K562 (cell line): Measurements from ENCODE around the gene TWIST1. TPM values are rescaled to one million over a fixed set of nuclear protein-coding genes. Genes with fewer than 3 reads are reported as not detected.

ENCODE experiments used
- ATAC-seq: fragments of 200-7000 bp; cut with Tn5 transposase; 3 replicates; pipeline ENCODE4 v1.9.1; 2020; ENCODE audit warnings: moderate library complexity
- BruUV-seq: library from RNA; stranded (reverse); fragments of 400-500 nt; replicated peaks from 2 replicates; lab custom pipeline; 2021; lab: Mats Ljungman, UMichigan
- CTCF ChIA-PET: fragments of 300-600 bp; formaldehyde crosslinking; extraction: SDS; loops from one replicate; lab custom pipeline; 2021; ENCODE audit warnings: low intra/inter-chr PET ratio; lab: Yijun Ruan, JAX
- POLR2A ChIA-PET: fragments of 300-600, 350-650 bp; sonication (Branson Sonifier 250); formaldehyde crosslinking; extraction: SDS; loops from one replicate; lab custom pipeline; 2021; ENCODE audit warnings: antibody characterized with exemption, inconsistent platforms; lab: Yijun Ruan, JAX
- DNase-seq, 4 experiments: peaks; one replicate each; pipeline versions ENCODE4 v3.0.0 to v3.0.0-alpha.2; 2011 to 2018; ENCODE audit warnings: low spot score in 3 of 4, mixed read lengths in 3 of 4; ENCODE audit errors: extremely low read depth in 1 of 4
- FAIRE-seq: peaks from 2 replicates; lab custom pipeline; 2011; peaks lifted over from hg19 to GRCh38; lab: Jason Lieb, UNC
- H2AFZ ChIP-seq: 2 replicates; pipeline ENCODE4 v1.6.0; 2011; ENCODE audit warnings: low read depth, low read length, control low read depth, inconsistent platforms
- H3K27ac ChIP-seq: fragments of 200-600 bp; 3 replicates; pipeline ENCODE4 v1.8.0; 2011; ENCODE audit warnings: low read depth, mild to moderate bottlenecking, control low read depth, inconsistent platforms, low read length, moderate library complexity, mixed read lengths; ENCODE audit errors: extremely low read depth
- H3K27me3 ChIP-seq, 2 experiments: fragments of 300-600 bp in 1 of 2; 2 replicates in 1 of 2; 3 replicates in 1 of 2; pipeline versions ENCODE4 v1.6.0 to v1.8.0; 2011; ENCODE audit warnings: inconsistent platforms in 2 of 2, low read length in 2 of 2, mild to moderate bottlenecking in 1 of 2, mixed read lengths in 1 of 2, moderate library complexity in 1 of 2; ENCODE audit not compliant: control insufficient read depth in 2 of 2, insufficient read depth in 2 of 2
- H3K36me3 ChIP-seq: fragments of 300-600 bp; 3 replicates; pipeline ENCODE4 v1.8.0; 2011; ENCODE audit warnings: mild to moderate bottlenecking, low read length, inconsistent platforms; ENCODE audit not compliant: control insufficient read depth, insufficient read depth
- H3K4me1 ChIP-seq, 2 experiments: fragments of 200-600 bp in 1 of 2; replicated peaks in 1 of 2; 2 replicates in 1 of 2; 3 replicates in 1 of 2; pipeline versions ENCODE4 v1.5.1 to v1.8.0; 2011; ENCODE audit warnings: inconsistent platforms in 2 of 2, low read length in 2 of 2, mild to moderate bottlenecking in 1 of 2, mixed read lengths in 1 of 2, moderate library complexity in 1 of 2; ENCODE audit not compliant: control insufficient read depth in 2 of 2, insufficient read depth in 2 of 2
- H3K4me2 ChIP-seq: 2 replicates; pipeline ENCODE4 v1.6.1; 2011; ENCODE audit warnings: low read length, control low read depth, inconsistent platforms, mixed read lengths; ENCODE audit not compliant: insufficient read depth
- H3K4me3 ChIP-seq: fragments of 200-600 bp; sonication (generic), shearing (Covaris generic); 2 replicates; pipeline ENCODE4 v1.5.1; 2016; ENCODE audit warnings: control low read depth, inconsistent platforms
- H3K79me2 ChIP-seq: fragments of 200-600 bp; 3 replicates; pipeline ENCODE4 v1.8.0; 2011; ENCODE audit warnings: low read length, inconsistent platforms; ENCODE audit not compliant: control insufficient read depth, insufficient read depth
- H3K9ac ChIP-seq, 2 experiments: 2 replicates each; pipeline versions ENCODE4 v1.6.0 to v1.6.1; 2011; ENCODE audit warnings: low read depth in 2 of 2, low read length in 2 of 2, control low read depth in 1 of 2, inconsistent platforms in 1 of 2, mild to moderate bottlenecking in 1 of 2, mixed read lengths in 1 of 2; ENCODE audit not compliant: insufficient read depth in 1 of 2
- H3K9me1 ChIP-seq: one replicate; pipeline ENCODE4 v1.6.0; 2011; ENCODE audit warnings: inconsistent platforms, mild to moderate bottlenecking, low read length, moderate library complexity; ENCODE audit not compliant: control insufficient read depth, insufficient read depth
- H3K9me3 ChIP-seq: replicated peaks from 2 replicates; pipeline ENCODE4 v1.5.1; 2011; ENCODE audit warnings: low read depth, low read length, inconsistent platforms; ENCODE audit not compliant: control insufficient read depth, insufficient read depth
- H4K20me1 ChIP-seq: replicated peaks from 2 replicates; pipeline ENCODE4 v1.6.1; 2011; ENCODE audit warnings: low read length, inconsistent platforms, mixed read lengths; ENCODE audit not compliant: control insufficient read depth, insufficient read depth
- IRF2 ChIP-seq: sonication (generic); formaldehyde crosslinking; IDR thresholded peaks from 2 replicates; pipeline ENCODE4 v1.8.1; 2022; ENCODE audit warnings: mild to moderate bottlenecking, missing genetic modification reagents
- WGBS: fragments of 100-300 bp; shearing (Covaris generic); methylation state at CpG from one replicate; pipeline ENCODE4 v1.1.6; 2016; ENCODE audit warnings: low coverage, mixed read lengths; ENCODE audit not compliant: insufficient coverage; ENCODE audit errors: missing lambda C conversion rate; 5-methylcytosine and 5-hydroxymethylcytosine counted together
- in situ Hi-C: fragments of 300-500 bp; cut with MboI; formaldehyde crosslinking; loops from 4 replicates; pipeline ENCODE4 v1.15.0; 2018; ENCODE audit warnings: inconsistent platforms, mixed read lengths
- intact Hi-C: fragments of 100-400 bp; cut with micrococcal nuclease; formaldehyde crosslinking; loops from 2 replicates; pipeline ENCODE4 v1.14.2; 2022
- polyA plus RNA-seq, 8 experiments: library from polyadenylated mRNA; depleted of rRNA in 4 of 8; stranded (reverse) in 5 of 8; unstranded in 3 of 8; fragments of >200 nt; fragmentation: Nextera tagmentation in 2 of 8; fragmentation: Illumina TruSeq in 1 of 8; extraction: Ambion mirVana in 2 of 8; extraction: Trizol in 1 of 8; gene quantifications; 2 replicates each; pipeline versions ENCODE4 v1.2.1 to v1.2.3, GENCODE V29; 2011 to 2014; ENCODE audit warnings: inconsistent platforms in 1 of 8, missing spikeins in 1 of 8
- total RNA-seq, 7 experiments: library from RNA; depleted of rRNA in 6 of 7; stranded (reverse); fragments of >200 nt in 6 of 7; fragmentation: Illumina TruSeq in 2 of 7; extraction: Trizol in 2 of 7; gene quantifications; 2 replicates each; pipeline versions ENCODE4 v1.2.1 to v1.2.3, GENCODE V29; 2011 to 2021; ENCODE audit warnings: low replicate concordance in 1 of 7
- TF ChIP-seq, protein P1 (sequence below): fragments of 450-650 bp; IDR thresholded peaks from 2 replicates; pipeline ENCODE4 v1.6.1; 2016; ENCODE audit warnings: borderline replicate concordance

Gene TWIST1
- total and polyA plus RNA-seq, 9 of the 15 experiments (the other 6 are each of a cell fraction or from before 2014, with no cell fraction given): 0.10 to 0.86 (median 0.15) TPM; not detected in 2

DNA sequence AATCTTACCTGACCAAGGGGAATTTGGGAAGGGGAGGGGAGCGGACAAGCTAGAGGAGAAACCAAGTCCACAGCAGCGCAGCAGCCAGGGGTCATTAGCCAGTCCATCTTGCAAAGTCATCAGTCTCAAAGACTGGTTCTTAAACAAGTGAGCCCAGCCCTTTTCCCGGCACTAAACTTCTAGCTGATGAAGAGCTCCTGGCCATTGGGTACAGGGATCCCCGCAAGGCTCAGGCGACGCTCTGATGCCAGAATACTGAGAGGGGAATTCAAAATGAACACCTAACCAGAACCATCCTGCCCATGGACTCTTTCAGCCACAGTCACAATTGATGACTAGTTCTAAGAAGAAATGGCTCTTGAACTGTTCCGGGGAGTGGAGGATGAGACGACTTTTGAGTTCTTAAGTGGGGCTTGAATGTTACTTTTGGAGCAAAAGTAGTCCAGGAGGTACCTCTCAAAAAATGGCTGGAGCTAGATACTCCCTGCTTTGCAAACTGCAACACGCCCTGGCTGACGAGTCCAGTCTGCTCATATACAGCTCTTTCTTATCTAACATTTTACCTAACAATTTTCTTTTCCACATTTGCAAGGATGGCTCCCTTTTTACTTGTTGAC lies 2.5 kb upstream of the TWIST1 start:
- H3K4me1 ChIP-seq: peaks cover 0 to 7% of the 10 kb centered on the region in 2 experiments; a peak in 2 of 5 replicates
- no peak overlapping the region for H3K27ac ChIP-seq
- POLR2A ChIA-PET: no interaction called here
- no TSS peak for BruUV-seq
- no peaks in the 10 kb centered on the region for H3K36me3 ChIP-seq
- DNase-seq (no peak), FAIRE-seq (no peak), ATAC-seq (no peak)
- intact Hi-C loops: loop anchor here (5.0 kb wide), 1 partner anchor 547 kb away; no protein-coding TSS in a partner anchor
- CTCF ChIA-PET: no interaction called here
- H3K27me3 ChIP-seq: peaks cover 0 to 7% of the 10 kb centered on the region in 2 experiments; a peak in 2 of 5 replicates
- no peaks in the 10 kb centered on the region for H3K9me3 ChIP-seq
- no peak overlapping the region for H3K4me3 ChIP-seq
- H3K4me2 ChIP-seq: no peak overlapping the region
- no peak overlapping the region for H2AFZ ChIP-seq
- no peaks in the 10 kb centered on the region for H3K9me1 ChIP-seq
- no peaks in the 10 kb centered on the region for H3K79me2 ChIP-seq
- no peaks in the 10 kb centered on the region for H4K20me1 ChIP-seq
- WGBS: under 1% methylated on average over 10 of the region's 10 CpGs
- in situ Hi-C loops: no loop called here
- TF ChIP-seq, protein P1, sequence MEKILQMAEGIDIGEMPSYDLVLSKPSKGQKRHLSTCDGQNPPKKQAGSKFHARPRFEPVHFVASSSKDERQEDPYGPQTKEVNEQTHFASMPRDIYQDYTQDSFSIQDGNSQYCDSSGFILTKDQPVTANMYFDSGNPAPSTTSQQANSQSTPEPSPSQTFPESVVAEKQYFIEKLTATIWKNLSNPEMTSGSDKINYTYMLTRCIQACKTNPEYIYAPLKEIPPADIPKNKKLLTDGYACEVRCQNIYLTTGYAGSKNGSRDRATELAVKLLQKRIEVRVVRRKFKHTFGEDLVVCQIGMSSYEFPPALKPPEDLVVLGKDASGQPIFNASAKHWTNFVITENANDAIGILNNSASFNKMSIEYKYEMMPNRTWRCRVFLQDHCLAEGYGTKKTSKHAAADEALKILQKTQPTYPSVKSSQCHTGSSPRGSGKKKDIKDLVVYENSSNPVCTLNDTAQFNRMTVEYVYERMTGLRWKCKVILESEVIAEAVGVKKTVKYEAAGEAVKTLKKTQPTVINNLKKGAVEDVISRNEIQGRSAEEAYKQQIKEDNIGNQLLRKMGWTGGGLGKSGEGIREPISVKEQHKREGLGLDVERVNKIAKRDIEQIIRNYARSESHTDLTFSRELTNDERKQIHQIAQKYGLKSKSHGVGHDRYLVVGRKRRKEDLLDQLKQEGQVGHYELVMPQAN: no peak
- TF ChIP-seq IRF2 (CRISPR knock-in tag): no peak
- TF ChIP-seq, all 486 proteins: peak for 0
- no peak overlapping the region for H3K9ac ChIP-seq
